Heart right ventricle (tissue), 16 donors: ENCODE measurements around the gene SETD3. TPM values are rescaled to one million over a fixed set of nuclear protein-coding genes. Genes with fewer than 3 reads are reported as not detected.
A peak's percentile ranks its signal among the peaks of the same experiment; 100 is the strongest.

Source experiments
- ATAC-seq, 8 donors: fragments of 200-7000 bp; cut with Tn5 transposase; one replicate each; pipeline ENCODE4 v1.9.1; 2020; ENCODE audit warnings: mild to moderate bottlenecking in 8 of 8, moderate library complexity in 8 of 8, moderate number of reproducible peaks in 1 of 8
- DNase-seq, 2 donors: peaks; one replicate each; pipeline ENCODE4 v3.0.0-alpha.2; 2020
- H3K27ac ChIP-seq, 10 donors: fragments of 200-600 bp; sonication (generic) in 2 of 10; one replicate each; pipeline versions ENCODE4 v1.5.0 to v1.8.0; 2020 to 2022; ENCODE audit warnings: mild to moderate bottlenecking in 3 of 10
- H3K27me3 ChIP-seq, 7 donors: fragments of 200-600 bp; one replicate each; pipeline ENCODE4 v1.8.0; 2021 to 2022; ENCODE audit warnings: mild to moderate bottlenecking in 2 of 7
- H3K36me3 ChIP-seq, 9 donors: fragments of 200-600 bp; sonication (generic) in 1 of 9; one replicate each; pipeline versions ENCODE4 v1.5.0 to v1.8.0; 2020 to 2022; ENCODE audit warnings: mild to moderate bottlenecking in 2 of 9
- H3K4me1 ChIP-seq, 9 donors: fragments of 200-600 bp; sonication (generic) in 1 of 9; one replicate each; pipeline versions ENCODE4 v1.5.0 to v1.8.0; 2020 to 2022; ENCODE audit warnings: mild to moderate bottlenecking in 4 of 9
- H3K4me3 ChIP-seq, 10 donors: fragments of 200-600 bp; sonication (generic) in 2 of 10; one replicate each; pipeline versions ENCODE4 v1.5.0 to v1.8.0; 2020 to 2022; ENCODE audit warnings: mild to moderate bottlenecking in 7 of 10, moderate library complexity in 2 of 10
- H3K9me3 ChIP-seq, 11 donors: fragments of 200-600 bp in 10 of 11; sonication (generic) in 2 of 11; one replicate each; pipeline versions ENCODE4 v1.5.0 to v1.8.0; 2013 to 2022; ENCODE audit warnings: mild to moderate bottlenecking in 2 of 11, control low read depth in 1 of 11, moderate library complexity in 1 of 11
- CTCF ChIP-seq, 9 donors: fragments of 200-600 bp; sonication (generic) in 2 of 9; IDR thresholded peaks; one replicate each; pipeline versions ENCODE4 v1.5.0 to v1.8.0; 2021 to 2022; ENCODE audit warnings: antibody characterized with exemption in 9 of 9, mild to moderate bottlenecking in 5 of 9, moderate library complexity in 1 of 9
- WGBS, 2 donors: extraction: QIAGEN DNeasy Blood & Tissue Kit; methylation state at CpG; one replicate each; pipeline ENCODE4 v1.1.7; 2013; ENCODE audit warnings: inconsistent platforms in 1 of 2; 5-methylcytosine and 5-hydroxymethylcytosine counted together
- intact Hi-C, 10 donors: fragments of 100-400 bp; cut with DNase I; formaldehyde crosslinking; loops; one replicate each; pipeline versions ENCODE4 v1.11.1 to v1.14.2; 2022
- polyA plus RNA-seq, 2 donors: library from polyadenylated mRNA; stranded (reverse); fragments of 200-250 nt; gene quantifications; one replicate each; pipeline ENCODE4 v1.2.3, GENCODE V29; 2013
- total RNA-seq, 10 donors: library from RNA; stranded (reverse); fragmentation: NEBNext Ultra II Directional in 3 of 10; extraction: Animal tissue kit (Norgen Biotek cat#: 25700) in 3 of 10; gene quantifications; one replicate each; pipeline versions ENCODE4 v1.2.1 to v1.2.4, GENCODE V29; 2021 to 2023
- donor health status: Arrhythmogenic right ventricular cardiomyopathy.
- donor health status: ischemic (EF 13 %, LVEDD 7.1; RV severe dilation, severe dysfunction).
- donor health status: healthy with polysubstance abuse.
- donor health status: DM: no; HTN: yes; CAD: no.
- donor health status: DM: no; HTN: no; CAD: no.
- donor health status: ischemic (EF 25% LVEDD 6.9; RV normal size, moderate dysfunction).
- donor health status: ischemic (EF 25% LVEDD 5.7; RV mildly dilated, moderate dysfunction).
- donor health status: healthy.
- donor health status: DM: yes; HTN: yes; CAD: no.
- donor health status: Ischemic cardiomyopathy.
- donor health status: ischemic (EF 35%, LVEDD 5.7; RV mildly dilated, moderate dysfunction).
- donor health status: nonischemic (EF 11% LVEDD 7.7; RV severe dilation, severe dysfunction).
- donor health status: DM: yes; HTN: yes; CAD: no.
- donor health status: PGD.
- donor health status: ischemic (EF 29% LVEDD 5.4; RV normal size, mild dysfunction).
- donor health status: nonischemic (EF 23%, LVEDD 6.1; RV moderate dilation, normal function).

Gene SETD3
- total and polyA plus RNA-seq, 12 donors = 35.0 to 129 (median 106) TPM

- Histone ChIP-seq H3K27me3 (no peaks in the 10 kb centered on the region), H3K4me1 (peaks cover 0 to 7% (median 0%) of the 10 kb centered on the region in 9 donors), H3K9me3 (no peaks in the 10 kb centered on the region), H3K27ac (no peak overlapping the region), H3K36me3 (peaks cover 0 to 75% (median 27%) of the 10 kb centered on the region in 9 donors), H3K4me3 (no peak overlapping the region)
- TF ChIP-seq CTCF (IDR thresholded peaks at IDR 0.05) = no peak
- intact Hi-C loops = no loop called here
- 88% methylated on average over 10 of the region's 10 CpGs for WGBS, 2 donors
- DNase-seq = no peak
- no peak for ATAC-seq
Observed at GRCh38 chr14:99395909-99396530, 84.6 kb downstream of the SETD3 start.

- TF ChIP-seq CTCF (IDR thresholded peaks at IDR 0.05) = no peak
- Histone ChIP-seq H3K27me3 (no peaks in the 10 kb centered on the region), H3K4me1 (peaks cover 0 to 7% (median 0%) of the 10 kb centered on the region in 9 donors), H3K27ac (no peak overlapping the region), H3K4me3 (no peak overlapping the region), H3K9me3 (no peaks in the 10 kb centered on the region), H3K36me3 (peaks cover 0 to 61% (median 22%) of the 10 kb centered on the region in 9 donors)
- ATAC-seq (no peak), DNase-seq (no peak)
- intact Hi-C loops = no loop called here
- WGBS, 2 donors = 89 to 93% methylated on average over 9 of the region's 9 CpGs
Observed at GRCh38 chr14:99394602-99395156, 86.0 kb downstream of the SETD3 start.

- Histone ChIP-seq H3K27me3 (peaks cover 0 to 3% (median 0%) of the 10 kb centered on the region in 7 donors), H3K9me3 (no peaks in the 10 kb centered on the region), H3K36me3 (peaks cover 0 to 46% (median 7%) of the 10 kb centered on the region in 9 donors), H3K4me3 (no peak overlapping the region), H3K4me1 (peaks cover 0 to 13% (median 2%) of the 10 kb centered on the region in 9 donors), H3K27ac (no peak overlapping the region)
- WGBS, 2 donors = 79 to 81% methylated on average over 12 of the region's 12 CpGs
- peak; percentile 30 to 79 (median 65) for TF ChIP-seq CTCF (IDR thresholded peaks at IDR 0.05)
- peak in 1 of 2 donors; percentile 24 for DNase-seq
- no peak for ATAC-seq
- intact Hi-C loops = no loop called here
Observed at GRCh38 chr14:99393059-99393655, 87.5 kb downstream of the SETD3 start.

- Histone ChIP-seq H3K4me1 (peaks cover 0 to 8% (median 0%) of the 10 kb centered on the region in 9 donors), H3K27ac (no peak overlapping the region), H3K27me3 (peaks cover 0 to 3% (median 0%) of the 10 kb centered on the region in 7 donors), H3K9me3 (no peaks in the 10 kb centered on the region), H3K4me3 (no peak overlapping the region), H3K36me3 (peaks cover 0 to 31% (median 0%) of the 10 kb centered on the region in 9 donors)
- no peak for ATAC-seq
- no peak for DNase-seq
- no peak for TF ChIP-seq CTCF (IDR thresholded peaks at IDR 0.05)
- intact Hi-C loops = no loop called here
- WGBS, 2 donors = 70 to 72% methylated on average over 13 of the region's 13 CpGs
Observed at GRCh38 chr14:99391671-99392070, 89.0 kb downstream of the SETD3 start.
